GM18520 (cell line): Measurements from ENCODE around the gene ATP1A2.
"Not testable (repeated sequence)": the region's sequence is repeated elsewhere in the genome, so short reads cannot be mapped to it uniquely, and the experiment has no call there.

Source experiments
- ATAC-seq: cut with Tn5 transposase; IDR thresholded peaks from one replicate; pipeline ENCODE4 v1.9.1; 2021; ENCODE audit not compliant: unreplicated experiment

Gene ATP1A2

GRCh38 chr1:160099716-160100375 is 15.7 kb upstream of the ATP1A2 start:
- no peak for ATAC-seq

- ATAC-seq: no peak
Observed at GRCh38 chr1:160101037-160101716, 14.4 kb upstream of the ATP1A2 start.

GRCh38 chr1:160101717-160102522 is 13.6 kb upstream of the ATP1A2 start:
- ATAC-seq: no peak

GRCh38 chr1:160103658-160104408 is 11.7 kb upstream of the ATP1A2 start:
- ATAC-seq: no peak

- ATAC-seq: no peak
Observed at GRCh38 chr1:160104486-160104885, 11.1 kb upstream of the ATP1A2 start.

- ATAC-seq: no peak
Observed at GRCh38 chr1:160105155-160105554, 10.4 kb upstream of the ATP1A2 start.

- ATAC-seq: no peak
Observed at GRCh38 chr1:160107512-160107911, 8.0 kb upstream of the ATP1A2 start.

GRCh38 chr1:160108888-160109662 is 6.5 kb upstream of the ATP1A2 start:
- no peak for ATAC-seq

- ATAC-seq: no peak
Observed at GRCh38 chr1:160109686-160110085, 5.9 kb upstream of the ATP1A2 start.

GRCh38 chr1:160111462-160111861 is 4.1 kb upstream of the ATP1A2 start:
- ATAC-seq: not testable (repeated sequence)

GRCh38 chr1:160112357-160112756 is 3.2 kb upstream of the ATP1A2 start:
- ATAC-seq: no peak

- ATAC-seq: no peak
Observed at GRCh38 chr1:160113407-160113806, 2.2 kb upstream of the ATP1A2 start.

- ATAC-seq: no peak
Observed at GRCh38 chr1:160114085-160114484, 1.5 kb upstream of the ATP1A2 start.

- no peak for ATAC-seq
Observed at GRCh38 chr1:160116283-160117147, 956 bp downstream of the ATP1A2 start.

- ATAC-seq: no peak
Observed at GRCh38 chr1:160117300-160117699, 1.7 kb downstream of the ATP1A2 start.

GRCh38 chr1:160117709-160118183 is 2.2 kb downstream of the ATP1A2 start:
- ATAC-seq: no peak

GRCh38 chr1:160118928-160119327 is 3.4 kb downstream of the ATP1A2 start:
- no peak for ATAC-seq

GRCh38 chr1:160120797-160121196 is 5.2 kb downstream of the ATP1A2 start:
- no peak for ATAC-seq

GRCh38 chr1:160121388-160121787 is 5.8 kb downstream of the ATP1A2 start:
- ATAC-seq: no peak
